GM10248 (cell line): ENCODE data around the gene IQCH.

Experiments
- CTCF ChIA-PET: fragments of 300-600 bp; sonication (Branson Sonifier 250); formaldehyde crosslinking; extraction: SDS; loops from one replicate; lab custom pipeline; 2021; ENCODE audit warnings: antibody characterized with exemption; lab: Yijun Ruan, JAX
- POLR2A ChIA-PET: fragments of 350-650 bp; sonication (Branson Sonifier 250); formaldehyde crosslinking; extraction: SDS; loops from one replicate; lab custom pipeline; 2020; ENCODE audit warnings: antibody characterized with exemption; lab: Yijun Ruan, JAX
- DNase-seq: peaks from one replicate; pipeline ENCODE4 v3.0.0; 2012; ENCODE audit errors: extremely low spot score
- TF ChIP-seq, protein P1 (sequence below): IDR thresholded peaks from 2 replicates; pipeline ENCODE4 v1.5.1; 2012; ENCODE audit warnings: mild to moderate bottlenecking, low read depth; ENCODE audit errors: extremely low read depth, missing control alignments, control extremely low read depth

Gene IQCH

GRCh38 chr15:67254238-67255175 is at the start of gene IQCH, which contains the start of gene AAGAB:
IQCH (plus strand) TSS chr15:67254786; CDS start chr15:67254897, 111 bp downstream.
AAGAB (minus strand) TSS chr15:67254661; CDS start chr15:67254631, 30 bp downstream.
- TF ChIP-seq, protein P1, sequence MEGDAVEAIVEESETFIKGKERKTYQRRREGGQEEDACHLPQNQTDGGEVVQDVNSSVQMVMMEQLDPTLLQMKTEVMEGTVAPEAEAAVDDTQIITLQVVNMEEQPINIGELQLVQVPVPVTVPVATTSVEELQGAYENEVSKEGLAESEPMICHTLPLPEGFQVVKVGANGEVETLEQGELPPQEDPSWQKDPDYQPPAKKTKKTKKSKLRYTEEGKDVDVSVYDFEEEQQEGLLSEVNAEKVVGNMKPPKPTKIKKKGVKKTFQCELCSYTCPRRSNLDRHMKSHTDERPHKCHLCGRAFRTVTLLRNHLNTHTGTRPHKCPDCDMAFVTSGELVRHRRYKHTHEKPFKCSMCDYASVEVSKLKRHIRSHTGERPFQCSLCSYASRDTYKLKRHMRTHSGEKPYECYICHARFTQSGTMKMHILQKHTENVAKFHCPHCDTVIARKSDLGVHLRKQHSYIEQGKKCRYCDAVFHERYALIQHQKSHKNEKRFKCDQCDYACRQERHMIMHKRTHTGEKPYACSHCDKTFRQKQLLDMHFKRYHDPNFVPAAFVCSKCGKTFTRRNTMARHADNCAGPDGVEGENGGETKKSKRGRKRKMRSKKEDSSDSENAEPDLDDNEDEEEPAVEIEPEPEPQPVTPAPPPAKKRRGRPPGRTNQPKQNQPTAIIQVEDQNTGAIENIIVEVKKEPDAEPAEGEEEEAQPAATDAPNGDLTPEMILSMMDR, result no peak
- peak; percentile 99 for DNase-seq
- POLR2A ChIA-PET, result no interaction called here
- CTCF ChIA-PET, result interaction anchor here (0.9 to 1.7 kb wide), 3 partner anchors 14 to 41 kb away, joined by 3 to 4 read pairs (median 3); no protein-coding TSS in a partner anchor

DNA sequence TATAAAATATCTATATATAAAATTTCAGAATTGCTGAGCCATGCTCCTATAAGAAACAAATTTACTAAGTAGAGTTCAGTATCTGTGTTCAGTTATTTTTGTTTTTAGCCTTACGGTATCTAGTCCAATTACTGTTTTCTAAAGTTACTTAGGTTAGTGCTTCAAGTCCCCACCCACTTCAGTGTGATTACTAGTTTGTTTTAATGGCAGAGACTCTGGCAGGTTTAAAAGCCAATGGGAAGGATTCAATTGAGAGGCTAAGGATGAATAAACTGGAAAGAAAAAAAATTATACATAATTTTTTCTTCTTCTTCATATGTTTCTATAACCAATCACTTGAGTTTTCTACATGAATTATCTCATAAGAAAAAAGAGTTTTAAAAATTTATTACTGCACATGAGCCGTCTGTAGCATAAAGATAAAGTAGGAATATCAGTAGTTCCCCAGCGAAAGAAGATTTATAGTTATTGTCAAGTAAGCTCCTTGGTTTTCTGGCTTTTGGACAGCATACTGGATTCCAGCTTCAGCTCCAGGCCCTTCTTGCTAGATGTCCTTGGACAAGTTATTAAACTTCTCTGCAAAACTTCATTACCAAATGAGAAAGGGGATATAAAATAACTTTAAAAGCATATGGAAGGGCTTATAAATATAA is 46.9 kb upstream of the IQCH start:
- ChIA-PET CTCF (interaction anchor here (1.2 to 1.5 kb wide), 2 partner anchors 9 to 21 kb away, joined by 4 read pairs; no protein-coding TSS in a partner anchor), POLR2A (no interaction called here)
- TF ChIP-seq, protein P1, result no peak
- no peak for DNase-seq

GRCh38 chr15:67208396-67208795 is 46.2 kb upstream of the IQCH start:
- CTCF ChIA-PET, result interaction anchor here (1.2 to 1.5 kb wide), 2 partner anchors 10 to 21 kb away, joined by 4 read pairs; no protein-coding TSS in a partner anchor
- DNase-seq, result no peak
- POLR2A ChIA-PET, result no interaction called here
- TF ChIP-seq, protein P1, result no peak

DNA sequence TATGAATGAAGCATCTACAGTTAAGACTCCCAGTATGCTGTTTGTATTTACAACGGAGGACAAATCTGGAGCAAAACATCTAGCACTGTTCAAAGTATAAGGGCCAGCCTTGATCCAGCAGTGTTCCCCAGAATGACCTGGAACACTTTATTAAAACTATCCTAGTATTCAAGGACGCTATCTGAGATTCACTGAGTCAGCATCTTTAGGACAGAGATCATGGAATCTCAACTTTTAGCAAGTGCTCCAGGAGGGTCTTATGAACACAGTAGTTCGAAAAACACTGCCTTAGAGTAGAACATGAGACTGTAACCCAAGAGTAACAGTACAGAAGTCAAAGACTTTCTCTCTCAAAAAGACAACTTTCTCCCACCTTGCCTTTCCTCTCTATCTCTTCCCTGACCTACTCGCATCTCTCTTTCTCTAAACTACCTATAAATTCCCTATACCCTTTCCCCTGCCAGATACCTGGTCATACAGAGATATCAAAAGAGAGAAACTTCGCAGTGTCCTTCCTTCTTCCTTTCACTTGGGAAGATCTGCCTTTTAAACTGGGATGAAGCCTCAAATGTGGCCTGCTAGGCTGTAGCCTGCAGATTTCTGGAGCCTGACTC is 43.9 kb upstream of the IQCH start:
- TF ChIP-seq, protein P1, result no peak
- CTCF ChIA-PET, result interaction anchor here (1.0 kb wide), 1 partner anchor 8 kb away, joined by 4 read pairs; no protein-coding TSS in a partner anchor

GRCh38 chr15:67212684-67213367 is 41.8 kb upstream of the IQCH start:
- CTCF ChIA-PET, result no interaction called here
- TF ChIP-seq, protein P1, result no peak
- no peak for DNase-seq
- POLR2A ChIA-PET, result no interaction called here

More for the DNA sequence above, 43.9 kb upstream of the IQCH start:
- POLR2A ChIA-PET, result no interaction called here
- no peak for DNase-seq
